KBM-7 (cell line): Measurements from ENCODE around the gene NPR3.

Experiments used
- DNase-seq: peaks from one replicate; pipeline ENCODE4 v3.0.0-alpha.2; 2015
- in situ Hi-C: fragments of 300-500 bp; cut with MboI; formaldehyde crosslinking; loops from 2 replicates; pipeline ENCODE4 v1.14.3; 2020; ENCODE audit warnings: low sequenced_read_pairs, low pct_unique_long_range_greater_than_20kb, mixed read lengths

The NPR3 gene

GRCh38 chr5:32745317-32745716 is 34.2 kb downstream of the NPR3 start:
- in situ Hi-C loops: no loop called here
- DNase-seq: no peak

- in situ Hi-C loops: no loop called here
- DNase-seq: no peak
These were observed 41.3 kb downstream of the NPR3 start for GRCh38 chr5:32752411-32752810.

GRCh38 chr5:32753051-32753450 is 41.9 kb downstream of the NPR3 start:
- no peak for DNase-seq

GRCh38 chr5:32753765-32754164 is 42.6 kb downstream of the NPR3 start:
- in situ Hi-C loops: no loop called here
- DNase-seq: peak; percentile 35

More at GRCh38 chr5:32753051-32753450, 41.9 kb downstream of the NPR3 start:
- in situ Hi-C loops: no loop called here

- DNase-seq: no peak
- in situ Hi-C loops: no loop called here
These were observed 43.2 kb downstream of the NPR3 start for GRCh38 chr5:32754284-32754683.

GRCh38 chr5:32760091-32760509 is 49.0 kb downstream of the NPR3 start:
- in situ Hi-C loops: no loop called here
- DNase-seq: peak; percentile 79

- no peak for DNase-seq
- in situ Hi-C loops: no loop called here
These were observed 54.1 kb downstream of the NPR3 start for GRCh38 chr5:32765266-32765665.

- DNase-seq: no peak
- in situ Hi-C loops: no loop called here
These were observed 56.9 kb downstream of the NPR3 start for GRCh38 chr5:32767948-32768467.

- in situ Hi-C loops: no loop called here
- DNase-seq: no peak
These were observed 58.6 kb downstream of the NPR3 start for GRCh38 chr5:32769711-32770110.

GRCh38 chr5:32770444-32770843 is 59.3 kb downstream of the NPR3 start:
- in situ Hi-C loops: no loop called here
- no peak for DNase-seq

- in situ Hi-C loops: no loop called here
- DNase-seq: no peak
These were observed 59.9 kb downstream of the NPR3 start for GRCh38 chr5:32771037-32771436.

- in situ Hi-C loops: no loop called here
These were observed 62.8 kb downstream of the NPR3 start for GRCh38 chr5:32773944-32774343.

GRCh38 chr5:32776200-32776599 is 65.1 kb downstream of the NPR3 start:
- in situ Hi-C loops: no loop called here
- no peak for DNase-seq

More at GRCh38 chr5:32773944-32774343, 62.8 kb downstream of the NPR3 start:
- DNase-seq: no peak

GRCh38 chr5:32777222-32777621 is 66.1 kb downstream of the NPR3 start:
- in situ Hi-C loops: no loop called here
- no peak for DNase-seq

GRCh38 chr5:32777733-32778132 is 66.6 kb downstream of the NPR3 start:
- DNase-seq: no peak
- in situ Hi-C loops: no loop called here

- in situ Hi-C loops: no loop called here
- no peak for DNase-seq
These were observed 67.3 kb downstream of the NPR3 start for GRCh38 chr5:32778403-32778802.

GRCh38 chr5:32779754-32780415 is 68.8 kb downstream of the NPR3 start:
- in situ Hi-C loops: no loop called here
- DNase-seq: no peak

GRCh38 chr5:32780508-32780919 is 69.4 kb downstream of the NPR3 start:
- no peak for DNase-seq
- in situ Hi-C loops: no loop called here

GRCh38 chr5:32783661-32784060 is 72.5 kb downstream of the NPR3 start:
- in situ Hi-C loops: no loop called here
- no peak for DNase-seq

GRCh38 chr5:32785611-32786254 is 74.6 kb downstream of the NPR3 start:
- in situ Hi-C loops: no loop called here

GRCh38 chr5:32786311-32786710 is 75.2 kb downstream of the NPR3 start:
- DNase-seq: no peak
- in situ Hi-C loops: no loop called here

More at GRCh38 chr5:32785611-32786254, 74.6 kb downstream of the NPR3 start:
- DNase-seq: no peak
